HFFc6 (cell line): ENCODE results near the gene ST3GAL3. TPM values are rescaled to one million over a fixed set of nuclear protein-coding genes. Genes with fewer than 3 reads are reported as not detected.

ENCODE experiments used
- DNase-seq: peaks from one replicate; pipeline ENCODE4 v3.0.0-alpha.2; 2018
- H3K27ac Mint-ChIP-seq: 2 replicates; pipeline ENCODE4 v1.8.0; 2020; ENCODE audit warnings: mild to moderate bottlenecking, mixed read lengths
- H3K27me3 Mint-ChIP-seq: 2 replicates; pipeline ENCODE4 v1.8.0; 2021; ENCODE audit warnings: mild to moderate bottlenecking, moderate library complexity, mixed read lengths; ENCODE audit not compliant: insufficient read depth
- H3K36me3 Mint-ChIP-seq: 2 replicates; pipeline ENCODE4 v1.8.0; 2021; ENCODE audit warnings: low read depth, mixed read lengths
- H3K4me1 Mint-ChIP-seq: 2 replicates; pipeline ENCODE4 v1.8.0; 2020; ENCODE audit warnings: low read depth, mixed read lengths
- H3K4me3 Mint-ChIP-seq: 2 replicates; pipeline ENCODE4 v1.8.0; 2020; ENCODE audit warnings: mild to moderate bottlenecking, moderate library complexity, mixed read lengths
- H3K9me3 Mint-ChIP-seq: 2 replicates; pipeline ENCODE4 v1.8.0; 2020; ENCODE audit warnings: mild to moderate bottlenecking, mixed read lengths
- total RNA-seq, 6 experiments: library from RNA; stranded (reverse); fragmentation: NEBNext Ultra II Directional; extraction: Animal tissue kit (Norgen Biotek cat#: 25700); gene quantifications; 2 replicates in 1 of 6; 3 replicates in 5 of 6; pipeline ENCODE4 v1.2.3, GENCODE V29; 2021
- TF ChIP-seq, protein P1 (sequence below): fragments of 200-600 bp; sonication (generic); IDR thresholded peaks from 2 replicates; pipeline ENCODE4 v1.5.0; 2021; ENCODE audit warnings: antibody characterized with exemption, mild to moderate bottlenecking

Gene ST3GAL3
- total RNA-seq, 6 experiments from 2014 or later = 15.2 to 22.3 (median 18.0) TPM

DNA sequence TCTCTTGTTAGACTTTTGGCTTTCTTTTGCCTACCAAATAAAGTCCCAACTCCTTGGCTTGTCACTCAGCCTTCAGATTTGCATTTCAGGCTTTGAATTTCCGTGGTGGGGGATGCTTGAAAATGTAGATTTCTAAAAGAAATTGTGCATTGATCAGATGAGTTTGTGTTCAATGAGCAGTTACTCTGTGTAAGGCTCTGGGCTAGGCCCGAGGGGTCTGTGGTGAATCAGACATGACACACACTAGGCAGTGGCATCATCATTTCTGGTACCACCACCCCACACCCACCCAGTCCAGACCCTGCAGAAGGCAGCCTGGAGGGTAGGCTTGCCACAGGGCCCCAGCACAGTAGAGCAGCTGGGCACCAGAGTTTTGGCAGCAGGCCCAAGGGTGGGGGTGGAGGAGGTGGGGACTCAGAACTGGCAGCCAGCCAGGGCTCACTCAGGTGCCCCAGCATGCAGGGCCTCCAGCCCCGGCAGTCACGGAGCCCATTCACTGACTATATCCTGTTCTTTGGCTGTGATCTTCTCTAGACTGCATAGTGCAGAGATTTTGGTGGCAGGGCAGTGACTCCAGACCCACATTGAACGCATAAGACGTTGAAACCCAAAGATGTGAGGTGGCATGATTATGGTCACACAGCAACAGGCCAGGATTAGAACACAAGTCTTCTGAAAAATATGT, 129.1 kb downstream of the ST3GAL3 start:
- no peak for DNase-seq
- peaks cover 1% of the 10 kb centered on the region for H3K27me3 Mint-ChIP-seq
- TF ChIP-seq, protein P1, sequence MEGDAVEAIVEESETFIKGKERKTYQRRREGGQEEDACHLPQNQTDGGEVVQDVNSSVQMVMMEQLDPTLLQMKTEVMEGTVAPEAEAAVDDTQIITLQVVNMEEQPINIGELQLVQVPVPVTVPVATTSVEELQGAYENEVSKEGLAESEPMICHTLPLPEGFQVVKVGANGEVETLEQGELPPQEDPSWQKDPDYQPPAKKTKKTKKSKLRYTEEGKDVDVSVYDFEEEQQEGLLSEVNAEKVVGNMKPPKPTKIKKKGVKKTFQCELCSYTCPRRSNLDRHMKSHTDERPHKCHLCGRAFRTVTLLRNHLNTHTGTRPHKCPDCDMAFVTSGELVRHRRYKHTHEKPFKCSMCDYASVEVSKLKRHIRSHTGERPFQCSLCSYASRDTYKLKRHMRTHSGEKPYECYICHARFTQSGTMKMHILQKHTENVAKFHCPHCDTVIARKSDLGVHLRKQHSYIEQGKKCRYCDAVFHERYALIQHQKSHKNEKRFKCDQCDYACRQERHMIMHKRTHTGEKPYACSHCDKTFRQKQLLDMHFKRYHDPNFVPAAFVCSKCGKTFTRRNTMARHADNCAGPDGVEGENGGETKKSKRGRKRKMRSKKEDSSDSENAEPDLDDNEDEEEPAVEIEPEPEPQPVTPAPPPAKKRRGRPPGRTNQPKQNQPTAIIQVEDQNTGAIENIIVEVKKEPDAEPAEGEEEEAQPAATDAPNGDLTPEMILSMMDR = no peak
- H3K4me3 Mint-ChIP-seq = no peak overlapping the region
- H3K36me3 Mint-ChIP-seq = peaks cover 40% of the 10 kb centered on the region
- H3K4me1 Mint-ChIP-seq = peaks cover 52% of the 10 kb centered on the region
- H3K27ac Mint-ChIP-seq = no peak overlapping the region
- no peaks in the 10 kb centered on the region for H3K9me3 Mint-ChIP-seq

DNA sequence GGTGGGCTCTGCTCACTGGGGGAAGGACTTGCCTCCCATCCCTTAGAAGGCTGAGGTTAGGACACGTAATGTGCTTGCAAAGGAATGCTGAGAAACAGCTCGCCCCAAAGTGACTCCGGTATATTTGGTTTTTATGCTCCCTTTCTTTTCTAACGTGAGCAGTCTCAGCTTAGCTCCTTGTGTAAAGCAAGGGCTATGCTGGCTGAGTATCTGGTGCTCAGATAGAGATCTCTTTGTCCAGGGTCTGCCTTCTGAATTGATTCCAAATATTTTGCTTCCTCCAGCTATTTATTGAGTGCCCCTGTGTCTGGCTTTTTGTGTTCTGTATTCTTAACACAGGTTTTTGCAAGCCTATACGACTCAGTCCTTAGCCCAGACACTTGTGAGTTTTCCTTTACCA, 131.7 kb downstream of the ST3GAL3 start:
- TF ChIP-seq, protein P1 = no peak

DNA sequence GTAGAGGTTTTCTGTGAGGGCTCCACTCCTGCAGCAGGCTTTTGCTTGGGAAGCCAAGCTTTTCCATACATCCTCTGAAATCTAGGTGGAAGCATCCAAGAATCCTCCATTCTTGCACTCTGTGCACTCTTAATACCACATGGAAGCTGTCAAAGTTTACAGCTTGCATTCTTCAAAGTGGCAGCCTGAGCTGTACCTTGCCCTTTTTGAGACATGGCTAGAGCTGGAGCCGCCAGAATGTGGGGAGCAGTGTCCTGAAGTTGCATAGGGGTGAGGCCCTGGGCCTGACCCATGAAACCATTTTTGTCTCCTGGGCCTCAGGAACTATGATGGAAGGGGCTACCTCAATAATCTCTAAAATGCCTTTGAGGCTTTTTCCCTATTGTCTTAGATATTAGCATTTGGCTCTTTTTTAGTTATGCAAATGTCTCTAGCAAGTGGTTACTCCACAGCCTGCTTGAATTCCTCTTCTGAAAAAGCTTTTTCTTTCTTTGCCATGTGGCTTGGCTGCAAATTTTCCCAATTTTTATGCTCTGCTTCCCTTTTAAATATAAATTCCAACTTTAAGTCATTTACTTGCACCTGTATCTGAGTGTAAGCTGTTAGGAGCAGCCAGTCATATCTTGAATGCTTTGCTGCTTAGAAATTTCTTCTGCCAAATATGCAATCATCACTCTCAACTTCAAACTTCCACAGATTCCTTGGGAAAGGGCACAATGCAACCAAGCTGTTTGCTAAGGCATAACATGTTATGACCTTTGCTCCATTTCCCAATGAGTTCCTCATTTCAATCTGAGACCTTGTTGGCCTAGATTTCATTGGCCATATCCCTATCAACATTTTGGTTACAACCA, 134.2 kb downstream of the ST3GAL3 start:
- no peak overlapping the region for H3K4me3 Mint-ChIP-seq
- H3K9me3 Mint-ChIP-seq = peaks cover 16% of the 10 kb centered on the region
- TF ChIP-seq, protein P1 = no peak
- H3K36me3 Mint-ChIP-seq = peaks cover 51% of the 10 kb centered on the region
- peaks cover 1% of the 10 kb centered on the region for H3K27me3 Mint-ChIP-seq
- peaks cover 19% of the 10 kb centered on the region for H3K4me1 Mint-ChIP-seq
- no peak overlapping the region for H3K27ac Mint-ChIP-seq
- no peak for DNase-seq

More for the DNA sequence above, 131.7 kb downstream of the ST3GAL3 start:
- H3K27ac Mint-ChIP-seq = no peak overlapping the region
- H3K9me3 Mint-ChIP-seq = peaks cover 16% of the 10 kb centered on the region
- peaks cover 1% of the 10 kb centered on the region for H3K27me3 Mint-ChIP-seq
- H3K4me3 Mint-ChIP-seq = no peak overlapping the region
- DNase-seq = no peak
- H3K36me3 Mint-ChIP-seq = peaks cover 51% of the 10 kb centered on the region
- peaks cover 37% of the 10 kb centered on the region for H3K4me1 Mint-ChIP-seq

DNA sequence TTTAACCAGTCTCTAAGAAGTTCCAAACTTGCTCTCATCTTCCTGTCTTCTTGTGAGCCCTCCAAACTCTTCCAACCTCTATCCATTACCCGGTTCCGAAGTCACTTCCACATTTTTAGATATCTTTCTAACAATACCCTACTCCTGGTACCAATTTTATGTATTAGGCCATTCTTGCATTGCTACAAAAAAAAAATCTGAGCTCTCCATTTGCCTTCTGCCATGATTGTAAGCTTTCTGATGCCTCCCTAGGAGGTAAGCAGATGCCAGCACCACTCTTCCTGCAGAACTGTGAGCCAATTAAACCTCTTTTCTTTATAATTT, 134.8 kb downstream of the ST3GAL3 start:
- peaks cover 16% of the 10 kb centered on the region for H3K9me3 Mint-ChIP-seq
- H3K27me3 Mint-ChIP-seq = no peaks in the 10 kb centered on the region; the same call in 1 of the 2 replicates
- H3K36me3 Mint-ChIP-seq = peaks cover 51% of the 10 kb centered on the region
- no peak overlapping the region for H3K27ac Mint-ChIP-seq
- no peak for DNase-seq
- TF ChIP-seq, protein P1 = no peak
- H3K4me3 Mint-ChIP-seq = no peak overlapping the region
- peaks cover 21% of the 10 kb centered on the region for H3K4me1 Mint-ChIP-seq

DNA sequence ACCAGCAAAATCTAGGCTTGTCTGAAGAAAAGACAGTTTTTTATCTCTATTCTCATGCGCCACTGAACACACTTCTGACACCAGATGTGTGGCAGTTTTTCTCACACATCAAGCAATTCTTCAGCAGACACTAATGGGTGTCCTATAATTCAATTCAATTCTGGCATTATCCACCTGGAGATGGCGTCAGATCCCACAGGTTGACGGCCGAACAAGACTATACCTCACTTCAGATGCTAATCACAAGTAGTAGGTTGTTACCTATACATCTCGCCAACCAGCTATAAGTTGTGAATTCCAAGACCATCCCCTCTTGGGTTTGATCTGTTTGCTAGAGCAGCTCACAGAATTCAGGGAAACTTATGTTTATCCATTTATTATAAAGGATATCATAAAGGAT, 136.3 kb downstream of the ST3GAL3 start:
- H3K36me3 Mint-ChIP-seq = peaks cover 44% of the 10 kb centered on the region
- H3K4me1 Mint-ChIP-seq = peaks cover 35% of the 10 kb centered on the region
- no peak overlapping the region for H3K27ac Mint-ChIP-seq
- DNase-seq = no peak
- no peaks in the 10 kb centered on the region; the same call in 1 of the 2 replicates for H3K27me3 Mint-ChIP-seq
- TF ChIP-seq, protein P1 = no peak
- peaks cover 16% of the 10 kb centered on the region for H3K9me3 Mint-ChIP-seq
- no peak overlapping the region for H3K4me3 Mint-ChIP-seq
